ENCODE results near the gene EPHA10.

Gene EPHA10

GRCh38 chr1:37672136-37672870 lies 92.6 kb downstream of the EPHA10 start:
- H3K9me3 ChIP-seq (ENCODE audit: control insufficient read depth, low read length) = no peaks in the 10 kb centered on the region
- no peaks in the 10 kb centered on the region for H3K4me1 ChIP-seq (ENCODE audit: control insufficient read depth, insufficient read depth, low read length, poor library complexity, severe bottlenecking)
- no peak overlapping the region for H3K4me3 ChIP-seq (ENCODE audit: extremely low read depth, insufficient read depth, low read length, poor library complexity, severe bottlenecking)
- no peaks in the 10 kb centered on the region for H3K36me3 ChIP-seq (ENCODE audit: control insufficient read depth, insufficient read depth, low read length)
- WGBS, 2 experiments (ENCODE audit: insufficient coverage in 2 of 2) = 84 to 87% methylated on average over 5 to 9 of the region's 9 CpGs
- H3K27ac ChIP-seq (ENCODE audit: low read depth, low read length, severe bottlenecking) = no peak overlapping the region

- WGBS, 2 experiments (ENCODE audit: insufficient coverage in 2 of 2) = 69 to 79% methylated on average over 4 to 5 of the region's 6 CpGs
- H3K27ac ChIP-seq (ENCODE audit: low read depth, low read length, severe bottlenecking) = no peak overlapping the region
- no peaks in the 10 kb centered on the region for H3K4me1 ChIP-seq (ENCODE audit: control insufficient read depth, insufficient read depth, low read length, poor library complexity, severe bottlenecking)
- no peak overlapping the region for H3K4me3 ChIP-seq (ENCODE audit: extremely low read depth, insufficient read depth, low read length, poor library complexity, severe bottlenecking)
- H3K9me3 ChIP-seq (ENCODE audit: control insufficient read depth, low read length) = no peaks in the 10 kb centered on the region
- H3K36me3 ChIP-seq (ENCODE audit: control insufficient read depth, insufficient read depth, low read length) = no peaks in the 10 kb centered on the region
Observed at GRCh38 chr1:37671261-37671660, 93.7 kb downstream of the EPHA10 start.

GRCh38 chr1:37670133-37670532 lies 94.8 kb downstream of the EPHA10 start:
- Histone ChIP-seq H3K9me3 (ENCODE audit: control insufficient read depth, low read length) (no peaks in the 10 kb centered on the region), H3K36me3 (ENCODE audit: control insufficient read depth, insufficient read depth, low read length) (no peaks in the 10 kb centered on the region), H3K4me3 (ENCODE audit: extremely low read depth, insufficient read depth, low read length, poor library complexity, severe bottlenecking) (no peak overlapping the region), H3K4me1 (ENCODE audit: control insufficient read depth, insufficient read depth, low read length, poor library complexity, severe bottlenecking) (no peaks in the 10 kb centered on the region), H3K27ac (ENCODE audit: low read depth, low read length, severe bottlenecking) (no peak overlapping the region)
- WGBS, 2 experiments (ENCODE audit: insufficient coverage in 2 of 2) = 70 to 84% methylated on average over 1 to 2 of the region's 2 CpGs

GRCh38 chr1:37667023-37667671 lies 97.8 kb downstream of the EPHA10 start:
- H3K36me3 ChIP-seq (ENCODE audit: control insufficient read depth, insufficient read depth, low read length) = no peaks in the 10 kb centered on the region
- no peak overlapping the region for H3K4me3 ChIP-seq (ENCODE audit: extremely low read depth, insufficient read depth, low read length, poor library complexity, severe bottlenecking)
- no peak overlapping the region for H3K27ac ChIP-seq (ENCODE audit: low read depth, low read length, severe bottlenecking)
- WGBS, 2 experiments (ENCODE audit: insufficient coverage in 2 of 2) = 72 to 80% methylated on average over 17 of the region's 17 CpGs
- no peaks in the 10 kb centered on the region for H3K4me1 ChIP-seq (ENCODE audit: control insufficient read depth, insufficient read depth, low read length, poor library complexity, severe bottlenecking)
- no peaks in the 10 kb centered on the region for H3K9me3 ChIP-seq (ENCODE audit: control insufficient read depth, low read length)

- H3K4me3 ChIP-seq (ENCODE audit: extremely low read depth, insufficient read depth, low read length, poor library complexity, severe bottlenecking) = no peak overlapping the region
- no peaks in the 10 kb centered on the region for H3K4me1 ChIP-seq (ENCODE audit: control insufficient read depth, insufficient read depth, low read length, poor library complexity, severe bottlenecking)
- H3K9me3 ChIP-seq (ENCODE audit: control insufficient read depth, low read length) = no peaks in the 10 kb centered on the region
- 89 to 97% methylated on average over 6 of the region's 11 CpGs for WGBS, 2 experiments (ENCODE audit: insufficient coverage in 2 of 2)
- no peaks in the 10 kb centered on the region for H3K36me3 ChIP-seq (ENCODE audit: control insufficient read depth, insufficient read depth, low read length)
- no peak overlapping the region for H3K27ac ChIP-seq (ENCODE audit: low read depth, low read length, severe bottlenecking)
Observed at GRCh38 chr1:37666241-37666867, 98.6 kb downstream of the EPHA10 start.

Data from mesodermal cell (in vitro differentiated cells).